ENCODE data around the gene GNA12.
A peak's percentile ranks its signal among the peaks of the same experiment; 100 is the strongest.
"Not testable (repeated sequence)": the region's sequence is repeated elsewhere in the genome, so short reads cannot be mapped to it uniquely, and the experiment has no call there.

GNA12 gene

DNA sequence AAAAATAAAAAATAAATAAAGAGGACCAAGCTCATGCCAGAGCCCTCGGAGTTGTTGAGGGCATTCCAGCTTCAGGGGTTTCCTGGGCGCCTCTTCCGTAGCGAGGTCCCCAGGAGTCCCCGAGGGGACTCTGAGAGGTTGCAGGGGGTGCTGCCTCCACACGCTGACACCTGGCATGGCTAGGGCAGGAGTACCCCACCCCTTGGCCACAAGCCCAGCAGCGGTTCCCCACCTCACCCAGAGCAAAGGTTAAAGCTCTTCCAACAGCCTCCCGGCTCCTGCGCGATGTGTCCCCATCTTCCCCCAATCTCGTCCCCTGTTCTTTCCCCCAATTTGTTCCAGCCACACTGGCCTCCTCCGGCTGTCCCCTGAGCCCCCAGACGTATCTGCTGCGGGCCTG lies 151.6 kb downstream of the GNA12 start:
- DNase-seq (ENCODE audit: low spot score), result no peak

DNA sequence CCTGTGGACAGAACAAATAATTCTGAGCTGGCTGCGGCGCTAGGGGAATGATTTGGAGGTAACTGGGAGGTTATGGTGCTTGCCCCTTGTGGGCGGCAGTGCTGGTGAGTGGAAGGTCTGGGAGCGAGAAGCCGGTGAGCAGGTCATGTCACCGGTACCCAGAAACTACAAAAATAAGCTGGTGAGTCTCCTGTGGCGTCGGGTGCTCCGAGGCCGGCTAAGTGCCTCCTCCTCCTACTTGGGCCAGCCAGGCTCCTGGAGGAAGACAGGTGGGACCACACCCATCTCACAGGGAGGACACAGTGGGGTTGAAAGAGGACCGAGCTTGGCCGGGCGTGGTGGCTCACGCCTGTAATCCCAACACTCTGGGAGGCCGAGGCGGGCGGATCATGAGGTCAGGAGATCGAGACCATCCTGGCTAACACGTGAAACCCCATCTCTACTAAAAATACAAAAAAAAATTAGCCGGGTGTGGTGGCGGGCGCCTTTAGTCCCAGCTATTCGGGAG lies 152.1 kb downstream of the GNA12 start:
- not testable (repeated sequence) for DNase-seq (ENCODE audit: low spot score)

More for the DNA sequence above, 151.6 kb downstream of the GNA12 start:
- TF ChIP-seq, protein P1, sequence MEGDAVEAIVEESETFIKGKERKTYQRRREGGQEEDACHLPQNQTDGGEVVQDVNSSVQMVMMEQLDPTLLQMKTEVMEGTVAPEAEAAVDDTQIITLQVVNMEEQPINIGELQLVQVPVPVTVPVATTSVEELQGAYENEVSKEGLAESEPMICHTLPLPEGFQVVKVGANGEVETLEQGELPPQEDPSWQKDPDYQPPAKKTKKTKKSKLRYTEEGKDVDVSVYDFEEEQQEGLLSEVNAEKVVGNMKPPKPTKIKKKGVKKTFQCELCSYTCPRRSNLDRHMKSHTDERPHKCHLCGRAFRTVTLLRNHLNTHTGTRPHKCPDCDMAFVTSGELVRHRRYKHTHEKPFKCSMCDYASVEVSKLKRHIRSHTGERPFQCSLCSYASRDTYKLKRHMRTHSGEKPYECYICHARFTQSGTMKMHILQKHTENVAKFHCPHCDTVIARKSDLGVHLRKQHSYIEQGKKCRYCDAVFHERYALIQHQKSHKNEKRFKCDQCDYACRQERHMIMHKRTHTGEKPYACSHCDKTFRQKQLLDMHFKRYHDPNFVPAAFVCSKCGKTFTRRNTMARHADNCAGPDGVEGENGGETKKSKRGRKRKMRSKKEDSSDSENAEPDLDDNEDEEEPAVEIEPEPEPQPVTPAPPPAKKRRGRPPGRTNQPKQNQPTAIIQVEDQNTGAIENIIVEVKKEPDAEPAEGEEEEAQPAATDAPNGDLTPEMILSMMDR (IDR thresholded peaks at IDR 0.05; ENCODE audit: extremely low read depth, missing control alignments), result no peak

GRCh38 chr7:2691011-2691707 lies 152.9 kb downstream of the GNA12 start:
- TF ChIP-seq, protein P1 (IDR thresholded peaks at IDR 0.05; ENCODE audit: extremely low read depth, missing control alignments), result no peak
- DNase-seq (ENCODE audit: low spot score), result no peak

DNA sequence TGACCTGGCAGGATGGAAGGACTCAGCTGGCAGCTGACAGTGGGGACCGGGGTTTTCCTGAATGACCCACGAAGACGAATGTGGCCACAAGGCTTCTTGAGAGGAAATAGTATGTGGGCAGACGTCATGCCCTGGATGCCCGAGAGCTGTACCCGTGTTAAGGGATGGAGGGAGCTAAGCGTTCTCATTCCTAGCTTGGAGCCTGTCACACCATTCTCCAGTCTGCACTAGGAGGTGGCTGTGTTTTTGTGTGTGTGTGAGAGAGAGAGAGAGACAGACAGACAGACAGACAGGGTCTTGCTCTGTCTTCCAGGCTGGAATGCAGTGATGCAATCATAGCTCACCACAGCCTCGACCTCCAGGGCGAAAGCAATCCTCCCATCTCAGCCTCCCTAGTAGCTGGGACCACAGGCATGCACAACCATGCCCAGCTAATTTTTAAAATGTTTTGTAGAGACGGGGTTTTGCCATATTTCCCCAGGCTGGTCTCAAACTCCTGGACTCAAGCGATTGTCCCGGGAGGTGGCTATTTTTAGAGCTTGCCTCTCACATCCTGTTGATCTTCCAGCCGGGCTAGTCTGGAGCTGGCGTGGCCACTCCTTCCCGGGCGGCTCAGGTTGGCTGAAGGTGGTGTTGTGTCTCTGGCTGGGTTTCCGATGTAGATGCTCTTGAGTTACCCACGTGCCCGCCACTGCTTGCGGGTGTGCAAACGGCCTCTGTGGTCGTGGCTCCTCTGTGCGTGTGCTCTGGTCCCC lies 154.0 kb downstream of the GNA12 start:
- no peak for DNase-seq (ENCODE audit: low spot score)
- TF ChIP-seq, protein P1 (IDR thresholded peaks at IDR 0.05; ENCODE audit: extremely low read depth, missing control alignments), result no peak

GRCh38 chr7:2689343-2689847 lies 154.7 kb downstream of the GNA12 start:
- TF ChIP-seq, protein P1 (IDR thresholded peaks at IDR 0.05; ENCODE audit: extremely low read depth, missing control alignments), result no peak
- DNase-seq (ENCODE audit: low spot score), result no peak

DNA sequence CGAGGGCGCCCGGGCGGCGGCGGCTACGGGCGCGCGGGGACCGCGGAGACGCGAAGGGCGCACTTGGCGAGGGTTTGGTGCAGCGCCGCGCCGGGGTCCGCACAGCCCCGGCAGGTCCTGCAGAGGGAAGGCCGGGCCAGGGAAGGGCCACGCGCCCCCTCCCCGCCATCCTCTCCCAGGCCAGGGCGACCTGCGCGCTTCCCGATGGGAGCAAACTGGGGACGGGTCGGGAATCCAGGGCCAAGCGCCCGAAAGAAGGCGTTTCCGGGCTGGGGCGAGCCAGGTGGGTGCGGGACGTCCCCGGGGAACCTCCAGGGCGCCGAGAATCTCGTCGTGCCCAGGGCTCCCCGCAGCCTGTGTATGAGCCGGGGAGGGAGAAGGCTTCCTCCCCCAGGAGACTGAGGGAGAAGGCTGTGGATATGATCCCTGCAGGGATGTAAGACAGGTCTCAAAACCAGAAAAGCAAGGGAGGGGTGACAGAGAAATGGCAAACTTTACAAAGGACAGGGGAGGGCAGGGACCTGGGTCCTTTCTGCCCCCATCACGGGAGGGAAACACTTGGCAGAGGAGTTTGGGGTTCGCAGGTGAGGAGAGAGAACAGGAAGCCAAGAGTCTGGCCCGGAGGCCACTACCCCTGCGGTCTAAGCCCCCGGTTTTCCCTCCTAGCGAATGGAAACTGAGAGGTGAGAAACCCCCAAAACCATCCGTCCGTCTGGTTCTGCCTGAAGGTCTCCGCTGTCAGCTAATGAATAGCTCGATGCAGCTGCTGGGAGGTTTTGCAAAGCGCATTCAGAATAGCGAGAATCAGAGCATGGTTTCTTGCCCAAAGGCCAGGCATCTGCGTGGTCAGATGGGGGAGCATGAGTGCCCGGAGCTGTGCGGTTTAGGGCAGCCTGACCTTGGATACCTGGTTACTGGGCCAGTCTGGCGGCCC lies 155.4 kb downstream of the GNA12 start:
- TF ChIP-seq, protein P1 (IDR thresholded peaks at IDR 0.05; ENCODE audit: extremely low read depth, missing control alignments), result no peak
- peak; percentile 84 for DNase-seq (ENCODE audit: low spot score)

DNA sequence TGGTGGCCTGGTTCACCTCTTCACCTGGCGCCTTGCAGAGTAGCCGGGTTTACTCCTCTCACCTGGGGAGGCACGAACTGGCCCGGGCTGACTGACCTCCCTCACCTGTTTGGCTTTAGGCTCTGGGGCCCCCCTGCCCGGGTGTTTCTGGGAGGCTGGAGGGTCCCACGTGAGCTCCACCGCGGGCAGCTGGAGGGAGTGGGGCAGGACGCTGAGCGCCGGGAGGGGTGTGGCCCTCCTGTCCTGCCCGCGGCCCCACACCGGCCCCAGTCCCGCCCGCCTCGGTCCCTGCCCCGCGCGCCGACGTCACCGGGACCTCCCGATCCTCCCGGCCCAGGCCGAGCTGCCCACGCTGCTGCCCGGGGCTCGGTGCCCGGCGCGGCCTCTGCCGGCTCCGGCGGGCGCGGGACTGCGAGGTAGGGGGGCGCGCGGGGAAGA lies 156.2 kb downstream of the GNA12 start, which contains the start of gene AMZ1:
Gene AMZ1, plus strand, starts transcription at position 322 of the 438 bp plus-strand sequence. CDS start 12,250 bp downstream, outside the sequence.
- peak; percentile 42 for DNase-seq (ENCODE audit: low spot score)
- TF ChIP-seq, protein P1 (IDR thresholded peaks at IDR 0.05; ENCODE audit: extremely low read depth, missing control alignments), result no peak
